K562 (cell line): ENCODE measurements around the gene MPND. TPM values are rescaled to one million over a fixed set of nuclear protein-coding genes. Genes with fewer than 3 reads are reported as not detected.

Experiments
- MYBL2 ChIP-seq, 2 experiments: fragments of 450-650 bp in 1 of 2; sonication (generic) in 1 of 2; formaldehyde crosslinking in 1 of 2; IDR thresholded peaks; 2 replicates each; pipeline versions ENCODE4 v1.6.1 to v1.8.1; 2017 to 2022; ENCODE audit warnings: borderline replicate concordance in 1 of 2, inconsistent platforms in 1 of 2, low read depth in 1 of 2, mild to moderate bottlenecking in 1 of 2, missing genetic modification reagents in 1 of 2, moderate library complexity in 1 of 2
- MYC ChIP-seq, 2 experiments: fragments of 250-450 bp in 1 of 2; sonication (Bioruptor Pico) in 1 of 2; IDR thresholded peaks; 2 replicates each; pipeline versions ENCODE4 v1.5.1 to v1.6.1; 2012 to 2021; ENCODE audit warnings: low read depth in 2 of 2, borderline replicate concordance in 1 of 2, improper control_type of control experiment in 1 of 2, low read length in 1 of 2, mild to moderate bottlenecking in 1 of 2, moderate library complexity in 1 of 2
- STAT5A ChIP-seq: IDR thresholded peaks from 2 replicates; pipeline ENCODE4 v1.6.1; 2012; ENCODE audit warnings: low read length, inconsistent platforms, borderline replicate concordance
- ZNF77 ChIP-seq: fragments of 250-450 bp; sonication (Bioruptor Pico); IDR thresholded peaks from 2 replicates; pipeline ENCODE4 v1.5.0; 2020
- polyA plus RNA-seq, 8 experiments: library from polyadenylated mRNA; depleted of rRNA in 4 of 8; stranded (reverse) in 5 of 8; unstranded in 3 of 8; fragments of >200 nt; fragmentation: Nextera tagmentation in 2 of 8; fragmentation: Illumina TruSeq in 1 of 8; extraction: Ambion mirVana in 2 of 8; extraction: Trizol in 1 of 8; gene quantifications; 2 replicates each; pipeline versions ENCODE4 v1.2.1 to v1.2.3, GENCODE V29; 2011 to 2014; ENCODE audit warnings: inconsistent platforms in 1 of 8, missing spikeins in 1 of 8
- total RNA-seq, 7 experiments: library from RNA; depleted of rRNA in 6 of 7; stranded (reverse); fragments of >200 nt in 6 of 7; fragmentation: Illumina TruSeq in 2 of 7; extraction: Trizol in 2 of 7; gene quantifications; 2 replicates each; pipeline versions ENCODE4 v1.2.1 to v1.2.3, GENCODE V29; 2011 to 2021; ENCODE audit warnings: low replicate concordance in 1 of 7
- TF ChIP-seq, protein P1 (sequence below), 2 experiments: fragments of 450-650 bp; formaldehyde crosslinking in 1 of 2; IDR thresholded peaks; 2 replicates each; pipeline versions ENCODE4 v1.4.0 to v1.6.1; 2014 to 2020; ENCODE audit warnings: mild to moderate bottlenecking in 2 of 2, borderline replicate concordance in 1 of 2, low read depth in 1 of 2
- TF ChIP-seq, protein P2 (sequence below): fragments of 250-450 bp; sonication (Bioruptor Pico); IDR thresholded peaks from 2 replicates; pipeline ENCODE4 v1.4.0; 2020; ENCODE audit warnings: mild to moderate bottlenecking, moderate library complexity
- TF ChIP-seq, protein P3 (sequence below): fragments of 250-450 bp; sonication (Bioruptor Pico); IDR thresholded peaks from 2 replicates; pipeline ENCODE4 v1.8.0; 2022; ENCODE audit warnings: inconsistent platforms

The MPND gene
- total and polyA plus RNA-seq, 9 of the 15 experiments (the other 6 are each of a cell fraction or from before 2014, with no cell fraction given), result 0.25 to 14.0 (median 3.9) TPM

DNA sequence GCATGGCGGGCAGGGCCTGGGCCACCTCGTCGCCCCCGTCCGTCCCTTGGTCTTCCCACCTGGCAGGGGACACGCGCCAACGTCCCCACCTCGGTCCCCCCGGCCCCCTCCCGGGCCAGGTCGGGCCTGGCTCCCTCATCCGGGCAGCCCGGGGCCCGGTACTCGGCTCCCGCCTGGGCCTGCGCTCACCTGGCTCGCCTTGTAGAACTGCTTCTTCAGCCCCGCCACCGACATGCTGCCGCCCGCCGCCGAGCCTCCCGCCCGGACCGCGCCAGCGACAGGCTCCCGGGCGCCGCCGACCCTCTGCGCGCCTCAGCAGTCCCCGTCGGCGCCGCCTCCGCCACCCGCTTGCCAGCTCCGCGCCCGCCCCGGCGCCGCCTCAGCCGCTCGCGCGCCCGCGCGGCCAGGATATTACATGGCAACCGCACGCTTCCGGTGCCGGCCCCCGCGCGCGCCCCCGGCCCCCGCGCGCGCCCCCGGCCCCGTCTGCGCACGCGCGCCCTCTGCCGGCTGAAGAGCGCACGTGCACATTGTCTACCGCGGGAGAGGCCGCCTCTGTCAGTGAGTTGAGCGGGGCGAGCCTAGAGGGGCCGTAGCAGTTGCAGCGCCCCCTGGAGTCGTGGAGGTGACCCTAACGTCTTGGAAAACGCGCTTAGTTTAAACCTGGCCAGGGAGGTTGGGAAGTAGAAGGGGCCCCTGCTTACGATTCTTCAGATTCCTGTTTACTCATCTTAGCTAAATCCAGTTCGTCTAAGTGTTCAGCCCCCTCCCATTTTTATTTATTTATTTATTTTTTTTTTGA, 57.0 kb downstream of the MPND start, which contains the start of gene SH3GL1 (continued):
- TF ChIP-seq, protein P1, sequence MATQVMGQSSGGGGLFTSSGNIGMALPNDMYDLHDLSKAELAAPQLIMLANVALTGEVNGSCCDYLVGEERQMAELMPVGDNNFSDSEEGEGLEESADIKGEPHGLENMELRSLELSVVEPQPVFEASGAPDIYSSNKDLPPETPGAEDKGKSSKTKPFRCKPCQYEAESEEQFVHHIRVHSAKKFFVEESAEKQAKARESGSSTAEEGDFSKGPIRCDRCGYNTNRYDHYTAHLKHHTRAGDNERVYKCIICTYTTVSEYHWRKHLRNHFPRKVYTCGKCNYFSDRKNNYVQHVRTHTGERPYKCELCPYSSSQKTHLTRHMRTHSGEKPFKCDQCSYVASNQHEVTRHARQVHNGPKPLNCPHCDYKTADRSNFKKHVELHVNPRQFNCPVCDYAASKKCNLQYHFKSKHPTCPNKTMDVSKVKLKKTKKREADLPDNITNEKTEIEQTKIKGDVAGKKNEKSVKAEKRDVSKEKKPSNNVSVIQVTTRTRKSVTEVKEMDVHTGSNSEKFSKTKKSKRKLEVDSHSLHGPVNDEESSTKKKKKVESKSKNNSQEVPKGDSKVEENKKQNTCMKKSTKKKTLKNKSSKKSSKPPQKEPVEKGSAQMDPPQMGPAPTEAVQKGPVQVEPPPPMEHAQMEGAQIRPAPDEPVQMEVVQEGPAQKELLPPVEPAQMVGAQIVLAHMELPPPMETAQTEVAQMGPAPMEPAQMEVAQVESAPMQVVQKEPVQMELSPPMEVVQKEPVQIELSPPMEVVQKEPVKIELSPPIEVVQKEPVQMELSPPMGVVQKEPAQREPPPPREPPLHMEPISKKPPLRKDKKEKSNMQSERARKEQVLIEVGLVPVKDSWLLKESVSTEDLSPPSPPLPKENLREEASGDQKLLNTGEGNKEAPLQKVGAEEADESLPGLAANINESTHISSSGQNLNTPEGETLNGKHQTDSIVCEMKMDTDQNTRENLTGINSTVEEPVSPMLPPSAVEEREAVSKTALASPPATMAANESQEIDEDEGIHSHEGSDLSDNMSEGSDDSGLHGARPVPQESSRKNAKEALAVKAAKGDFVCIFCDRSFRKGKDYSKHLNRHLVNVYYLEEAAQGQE (IDR thresholded peaks at IDR 0.05; ENCODE audit: borderline replicate concordance), result peak; percentile 48; the same call in 1 of the 2 replicates
- TF ChIP-seq, protein P1 (CRISPR knock-in tag; IDR thresholded peaks at IDR 0.05; ENCODE audit: low read depth), result no peak
- TF ChIP-seq MYC (IDR thresholded peaks at IDR 0.05; ENCODE audit: low read depth, low read length) (peak; percentile 88), MYC (CRISPR knock-in tag; IDR thresholded peaks at IDR 0.05; ENCODE audit: borderline replicate concordance, low read depth) (no peak), STAT5A (no peak; the same call in 1 of the 2 replicates), ZNF77 (no peak), MYBL2 (IDR thresholded peaks at IDR 0.05; ENCODE audit: low read depth) (peak; percentile 70), MYBL2 (CRISPR knock-in tag; IDR thresholded peaks at IDR 0.05; ENCODE audit: borderline replicate concordance) (no peak)
- TF ChIP-seq, protein P2, sequence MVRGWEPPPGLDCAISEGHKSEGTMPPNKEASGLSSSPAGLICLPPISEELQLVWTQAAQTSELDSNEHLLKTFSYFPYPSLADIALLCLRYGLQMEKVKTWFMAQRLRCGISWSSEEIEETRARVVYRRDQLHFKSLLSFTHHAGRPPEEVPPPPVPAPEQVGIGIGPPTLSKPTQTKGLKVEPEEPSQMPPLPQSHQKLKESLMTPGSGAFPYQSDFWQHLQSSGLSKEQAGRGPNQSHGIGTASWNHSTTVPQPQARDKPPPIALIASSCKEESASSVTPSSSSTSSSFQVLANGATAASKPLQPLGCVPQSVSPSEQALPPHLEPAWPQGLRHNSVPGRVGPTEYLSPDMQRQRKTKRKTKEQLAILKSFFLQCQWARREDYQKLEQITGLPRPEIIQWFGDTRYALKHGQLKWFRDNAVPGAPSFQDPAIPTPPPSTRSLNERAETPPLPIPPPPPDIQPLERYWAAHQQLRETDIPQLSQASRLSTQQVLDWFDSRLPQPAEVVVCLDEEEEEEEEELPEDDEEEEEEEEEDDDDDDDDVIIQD, result no peak
- TF ChIP-seq, protein P3, sequence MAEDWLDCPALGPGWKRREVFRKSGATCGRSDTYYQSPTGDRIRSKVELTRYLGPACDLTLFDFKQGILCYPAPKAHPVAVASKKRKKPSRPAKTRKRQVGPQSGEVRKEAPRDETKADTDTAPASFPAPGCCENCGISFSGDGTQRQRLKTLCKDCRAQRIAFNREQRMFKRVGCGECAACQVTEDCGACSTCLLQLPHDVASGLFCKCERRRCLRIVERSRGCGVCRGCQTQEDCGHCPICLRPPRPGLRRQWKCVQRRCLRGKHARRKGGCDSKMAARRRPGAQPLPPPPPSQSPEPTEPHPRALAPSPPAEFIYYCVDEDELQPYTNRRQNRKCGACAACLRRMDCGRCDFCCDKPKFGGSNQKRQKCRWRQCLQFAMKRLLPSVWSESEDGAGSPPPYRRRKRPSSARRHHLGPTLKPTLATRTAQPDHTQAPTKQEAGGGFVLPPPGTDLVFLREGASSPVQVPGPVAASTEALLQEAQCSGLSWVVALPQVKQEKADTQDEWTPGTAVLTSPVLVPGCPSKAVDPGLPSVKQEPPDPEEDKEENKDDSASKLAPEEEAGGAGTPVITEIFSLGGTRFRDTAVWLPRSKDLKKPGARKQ (CRISPR knock-in tag), result no peak
